Stimulated activated CD4-positive, alpha-beta T cell treated with anti-CD3 and anti-CD28 coated beads, TNF-alpha, amount 100 ng/mL, for 48 hours (primary cell): Measurements from ENCODE around the gene KNL1.
"Not testable (repeated sequence)": the region's sequence is repeated elsewhere in the genome, so short reads cannot be mapped to it uniquely, and the experiment has no call there.

ENCODE experiments used
- DNase-seq, 3 donors: peaks; one replicate each; pipeline ENCODE4 v3.0.0-alpha.2; 2020; ENCODE audit warnings: low read depth in 3 of 3

Gene KNL1

DNA sequence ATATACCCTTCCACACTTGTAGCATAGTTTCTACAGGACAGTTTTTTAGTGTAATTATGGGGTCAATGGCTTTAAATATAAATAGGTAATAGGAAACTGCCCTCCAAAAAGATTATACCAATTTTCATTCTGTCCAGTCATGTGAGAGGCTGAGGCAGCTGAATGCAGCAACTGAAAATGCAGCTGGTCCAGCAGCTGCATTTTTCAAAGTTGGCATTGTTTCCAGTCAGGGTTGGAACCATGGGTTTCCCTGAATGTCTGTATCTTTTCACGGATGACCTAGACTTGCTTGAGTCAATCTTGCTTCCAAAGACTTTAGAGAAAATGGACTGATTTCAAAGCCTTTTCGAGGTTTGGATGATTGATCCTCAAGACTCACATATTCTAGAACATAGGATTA is 9.9 kb upstream of the KNL1 start:
- no peak for DNase-seq

DNA sequence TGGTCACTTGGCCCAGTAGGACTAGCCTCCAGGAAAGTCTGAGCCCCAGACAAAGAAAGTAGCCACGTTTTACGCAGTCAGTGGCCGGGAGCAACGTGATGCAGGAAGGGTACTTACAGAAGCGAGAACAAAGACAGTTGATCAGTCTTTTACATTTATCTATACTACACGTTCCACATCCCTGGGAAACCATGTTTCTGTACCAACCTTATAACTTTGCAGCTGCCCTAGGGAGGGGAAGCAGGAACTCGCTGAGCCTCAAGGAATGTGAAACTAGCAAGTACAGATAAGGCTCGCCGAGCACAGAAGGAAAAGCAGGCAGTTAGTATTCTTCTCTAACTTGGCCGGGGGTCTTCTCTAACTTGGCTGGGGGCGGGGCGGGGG is 3.4 kb upstream of the KNL1 start:
- no peak for DNase-seq

DNA sequence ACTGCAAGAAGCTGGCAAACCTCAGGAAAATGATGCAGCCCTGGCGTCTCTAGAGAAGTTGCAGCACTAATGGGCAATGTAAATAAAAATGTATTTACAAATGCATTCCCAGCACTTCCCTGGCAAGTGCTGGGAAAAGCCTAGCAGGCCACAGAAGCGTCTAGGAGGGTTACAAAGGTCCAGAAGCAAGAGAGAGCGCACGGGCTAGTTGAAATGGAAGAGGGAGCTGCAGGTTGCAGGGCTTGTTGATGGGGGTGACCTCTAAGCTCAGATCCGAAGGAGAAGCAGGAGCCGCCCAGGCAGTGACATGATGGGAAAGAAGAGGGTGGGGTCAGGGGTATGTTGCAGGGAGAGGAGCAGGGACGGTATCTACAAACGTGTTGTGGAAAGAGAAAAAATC is 2.7 kb upstream of the KNL1 start:
- DNase-seq, result no peak

DNA sequence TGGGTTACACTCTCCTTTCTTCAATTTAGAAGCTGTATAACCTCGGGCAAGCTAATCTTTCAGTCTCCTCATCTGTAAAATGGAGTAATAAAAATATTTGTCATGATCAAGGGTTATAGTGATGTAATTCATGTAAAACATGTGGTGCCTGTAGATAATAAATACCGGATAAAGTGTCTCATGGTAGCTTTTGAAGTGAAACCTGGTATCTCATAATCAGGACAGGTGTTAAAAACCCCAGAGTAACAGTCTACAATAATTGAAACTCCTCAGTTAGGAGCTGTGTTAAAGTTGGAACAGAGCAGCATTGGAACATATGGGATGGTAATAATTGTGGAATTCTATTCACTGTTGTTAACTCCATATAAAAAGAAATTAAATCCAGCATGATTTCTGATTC is 884 bp upstream of the KNL1 start:
- no peak for DNase-seq

DNA sequence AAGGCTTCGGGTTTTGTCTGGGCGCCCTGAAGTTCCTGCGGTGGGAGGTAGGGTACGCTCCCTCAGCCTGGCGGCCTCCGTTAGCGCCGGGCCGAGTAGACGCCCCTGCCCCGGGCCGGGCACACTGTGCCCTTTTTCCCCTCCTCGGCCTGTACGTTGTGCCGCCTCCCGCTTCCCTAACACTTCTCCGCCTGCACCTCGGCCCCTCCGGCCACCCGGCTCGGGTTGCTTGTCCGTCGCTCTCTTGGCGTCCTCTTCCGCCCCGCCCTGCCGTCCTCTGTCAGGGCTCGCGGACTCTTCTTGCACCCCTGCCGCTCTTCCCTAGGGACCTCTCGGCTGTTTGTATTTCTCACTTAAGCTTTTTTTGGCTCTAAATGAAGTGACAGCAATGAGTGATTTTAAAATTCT is 384 bp downstream of the KNL1 start:
- DNase-seq, result no peak

DNA sequence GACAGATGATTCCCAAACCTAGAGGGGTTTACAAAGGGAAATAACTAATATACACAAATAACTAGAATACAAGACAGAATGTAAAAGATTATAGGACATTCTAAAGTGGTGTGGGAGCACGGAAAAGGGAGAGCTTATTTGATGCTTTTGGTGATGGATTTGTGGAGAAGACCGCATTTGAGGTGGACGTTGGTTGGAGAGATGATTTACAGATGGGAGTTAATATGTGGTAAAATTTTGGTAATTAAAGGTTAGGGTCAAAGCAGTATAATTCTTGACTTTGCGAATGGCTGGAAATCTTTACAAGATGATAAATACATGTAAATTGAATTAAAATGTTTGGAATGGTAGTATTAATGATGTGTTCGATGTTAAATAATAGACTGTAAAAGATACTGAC is 1.2 kb downstream of the KNL1 start:
- no peak for DNase-seq

DNA sequence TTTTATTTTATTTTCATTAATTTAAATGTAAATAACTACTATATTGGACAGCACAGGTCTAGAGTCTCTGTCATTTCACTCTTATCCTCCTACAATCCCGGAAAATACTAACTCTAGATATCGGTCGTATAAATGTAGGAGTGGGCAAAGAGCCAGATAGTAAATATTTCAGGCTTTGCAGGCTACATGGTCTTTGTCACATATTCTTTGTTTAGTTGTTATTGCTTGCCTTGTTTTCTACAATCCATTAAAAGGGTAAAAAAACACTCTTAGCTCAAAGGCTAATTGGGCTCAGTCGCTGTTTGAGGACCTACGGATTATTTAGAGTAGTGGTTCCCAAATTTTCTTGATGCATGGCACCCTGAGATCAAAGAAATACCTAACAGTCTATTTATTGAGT is 1.7 kb downstream of the KNL1 start:
- no peak for DNase-seq

DNA sequence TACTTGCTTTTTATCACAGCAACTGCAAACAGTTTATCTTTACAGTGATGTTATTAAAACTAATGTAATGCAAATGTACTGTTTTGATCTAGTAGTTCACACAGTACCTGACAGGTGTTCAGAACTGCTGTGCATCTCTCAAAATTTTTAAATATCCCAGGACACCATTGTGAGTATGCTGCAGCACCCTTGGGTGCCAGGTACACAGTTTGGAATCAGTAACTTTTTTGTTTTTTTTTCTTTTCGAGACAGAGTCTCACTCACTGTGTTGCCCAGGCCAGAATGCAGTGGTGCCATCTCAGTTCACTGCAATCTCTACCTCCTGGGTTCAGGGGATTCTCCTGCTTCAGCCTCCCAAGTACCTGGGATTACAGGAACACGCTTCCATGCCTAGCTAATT is 3.0 kb downstream of the KNL1 start:
- no peak for DNase-seq

DNA sequence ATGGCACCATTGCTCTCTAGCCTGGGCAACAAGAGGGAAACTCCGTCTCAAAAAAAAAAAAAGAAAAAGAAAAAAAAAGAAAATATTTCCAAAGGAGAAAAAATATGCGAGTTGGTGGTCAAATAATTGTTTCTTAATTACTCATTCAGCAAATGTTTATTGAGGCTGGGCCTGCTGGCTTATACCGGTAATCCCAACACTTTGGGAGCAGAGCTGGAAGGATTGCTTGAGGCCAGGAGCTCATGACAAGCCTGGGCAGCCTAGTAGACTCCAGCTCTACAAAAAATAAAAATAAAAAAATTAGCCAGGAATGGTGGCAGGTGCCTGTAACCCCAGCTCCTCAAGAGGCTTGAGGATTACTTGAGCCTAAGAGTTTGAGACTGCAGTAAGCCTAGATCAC is 4.1 kb downstream of the KNL1 start:
- DNase-seq, result no peak

DNA sequence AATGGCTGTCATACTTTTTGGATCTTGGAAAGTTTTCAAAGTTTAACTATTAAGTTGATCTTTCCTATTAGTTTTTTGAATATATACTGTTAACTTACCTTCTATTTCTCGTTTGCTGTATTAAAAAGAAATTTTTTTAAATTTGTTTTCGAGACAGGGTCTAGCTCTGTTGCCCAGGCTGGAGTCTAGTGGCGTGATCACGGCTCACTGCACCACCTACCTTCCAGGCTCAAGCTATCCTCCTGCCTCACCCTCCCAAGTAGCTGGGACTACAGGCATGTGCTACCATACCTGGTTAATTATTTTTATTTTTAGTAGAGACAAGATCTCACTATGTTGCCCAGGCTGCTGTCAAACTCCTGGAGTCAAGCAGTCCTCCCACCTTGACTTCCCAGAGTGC is 4.6 kb downstream of the KNL1 start:
- DNase-seq, result no peak

DNA sequence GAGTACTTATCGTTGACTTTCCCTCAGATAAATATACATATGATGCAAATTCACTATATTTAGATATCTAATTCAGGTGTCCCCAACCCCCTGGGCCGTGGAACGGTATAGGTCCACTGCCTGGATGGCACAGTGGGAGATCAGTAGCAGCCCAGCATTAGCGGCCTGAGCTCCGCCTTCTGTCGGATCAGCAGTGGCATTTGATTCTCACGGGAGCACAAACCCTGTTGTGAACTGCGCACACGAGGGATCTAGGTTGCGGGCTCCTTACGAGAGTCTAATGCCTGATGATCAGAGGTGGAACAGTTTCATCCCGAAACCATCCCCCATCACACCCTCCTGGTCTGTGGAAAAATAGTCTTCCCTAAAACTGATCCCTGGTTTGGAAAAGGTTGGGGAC is 6.9 kb downstream of the KNL1 start:
- no peak for DNase-seq

DNA sequence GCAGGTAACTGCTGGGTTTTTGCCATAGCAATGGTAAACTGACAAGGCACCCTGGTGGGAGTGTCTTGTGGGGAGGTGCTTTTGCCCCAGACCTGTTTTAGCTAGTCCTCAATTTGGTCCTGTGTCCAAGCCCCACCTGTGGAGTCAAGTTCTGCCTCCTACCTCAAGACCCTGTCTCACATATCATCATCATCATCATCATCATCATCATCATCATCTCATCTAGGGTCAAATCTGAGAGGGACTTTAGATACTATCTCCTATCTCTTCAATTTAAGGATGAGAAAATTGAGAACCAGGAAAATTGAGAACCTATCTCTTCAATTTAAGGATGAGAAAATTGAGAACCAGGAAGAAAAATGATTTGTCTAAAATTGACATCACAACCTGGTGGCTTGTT is 9.9 kb downstream of the KNL1 start:
- no peak for DNase-seq

DNA sequence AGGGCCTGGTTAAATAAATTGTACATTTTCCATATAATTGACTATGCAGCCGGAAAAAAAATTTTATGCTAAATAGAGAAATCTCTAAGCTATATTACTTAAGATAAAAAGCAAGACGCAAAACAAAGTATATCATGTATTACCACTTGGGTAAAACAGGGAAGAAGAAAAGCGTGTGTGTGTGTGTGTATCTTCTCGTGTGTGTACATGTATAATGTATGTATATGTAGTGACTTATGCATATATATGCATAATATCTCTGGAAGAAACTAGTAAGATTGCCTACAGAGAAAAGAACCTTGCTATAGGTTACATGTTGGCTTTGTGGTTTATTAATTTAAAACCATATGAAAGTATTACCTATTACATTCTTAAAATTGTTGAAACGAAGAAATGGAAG is 19.0 kb downstream of the KNL1 start:
- no peak for DNase-seq

DNA sequence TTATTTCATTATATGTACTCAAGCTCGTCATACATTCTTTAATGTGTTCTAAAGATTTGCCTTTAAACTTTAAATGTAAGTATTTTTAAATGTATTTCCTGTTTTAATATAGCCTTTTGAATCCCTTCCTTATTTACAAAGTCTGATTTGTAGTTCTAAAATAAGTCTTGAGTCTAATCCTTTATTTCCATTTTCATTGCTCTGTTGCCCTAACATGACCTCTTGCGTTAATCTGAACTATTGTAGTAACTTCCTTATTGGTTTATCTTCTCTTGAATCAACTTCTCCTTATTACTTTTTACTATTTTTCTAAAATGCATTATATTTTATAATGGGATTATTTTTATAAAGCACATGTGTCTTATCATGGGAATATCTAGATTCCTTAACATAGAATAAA is 24.0 kb downstream of the KNL1 start:
- DNase-seq, result no peak

DNA sequence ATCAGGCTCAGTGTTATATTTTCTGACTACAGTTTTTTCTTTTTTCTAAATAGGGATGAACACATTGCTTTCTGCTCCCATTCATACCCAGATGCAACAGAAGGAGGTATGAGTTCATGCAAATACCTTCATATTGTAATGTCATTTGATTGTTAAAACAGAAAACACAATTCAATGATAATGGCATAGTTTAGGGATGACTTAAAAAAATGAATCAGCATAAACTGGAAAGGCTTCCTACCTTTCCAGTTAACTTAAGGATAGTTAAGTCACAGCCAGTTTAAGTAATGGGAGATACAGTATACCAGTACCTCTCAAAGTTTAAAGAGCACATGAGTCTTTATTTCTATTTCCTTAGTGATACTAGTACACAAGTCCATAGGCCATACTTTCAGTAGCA is 24.9 kb downstream of the KNL1 start:
- no peak for DNase-seq

DNA sequence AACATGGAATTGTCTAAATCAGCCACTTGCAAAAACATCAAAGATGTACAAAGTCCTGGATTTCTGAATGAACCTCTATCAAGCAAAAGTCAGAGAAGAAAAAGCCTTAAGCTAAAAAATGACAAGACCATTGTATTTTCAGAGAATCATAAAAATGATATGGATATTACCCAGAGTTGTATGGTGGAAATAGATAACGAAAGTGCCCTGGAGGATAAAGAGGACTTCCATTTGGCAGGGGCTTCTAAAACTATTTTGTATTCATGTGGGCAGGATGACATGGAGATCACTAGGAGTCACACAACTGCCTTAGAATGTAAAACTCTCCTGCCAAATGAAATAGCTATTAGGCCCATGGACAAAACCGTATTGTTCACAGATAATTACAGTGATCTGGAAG is 29.3 kb downstream of the KNL1 start:
- DNase-seq, result no peak

DNA sequence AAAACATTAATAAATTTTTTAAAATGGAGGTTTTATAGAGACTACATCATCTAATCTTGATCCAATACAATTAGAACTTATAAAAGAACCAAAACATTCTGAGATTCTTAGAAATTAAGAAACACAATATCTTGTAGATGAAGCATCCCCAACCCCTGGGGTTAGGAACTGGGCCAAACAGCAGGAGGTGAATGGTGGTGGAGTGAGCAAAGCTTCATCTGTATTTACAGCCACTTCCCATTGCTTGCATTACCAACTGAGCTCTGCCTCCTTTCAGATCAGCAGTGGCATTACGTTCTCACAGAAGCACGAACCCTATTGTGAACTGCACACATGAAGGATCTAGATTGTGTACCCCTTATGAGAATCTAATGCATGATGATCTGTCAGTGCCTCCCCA is 36.3 kb downstream of the KNL1 start:
- no peak for DNase-seq

DNA sequence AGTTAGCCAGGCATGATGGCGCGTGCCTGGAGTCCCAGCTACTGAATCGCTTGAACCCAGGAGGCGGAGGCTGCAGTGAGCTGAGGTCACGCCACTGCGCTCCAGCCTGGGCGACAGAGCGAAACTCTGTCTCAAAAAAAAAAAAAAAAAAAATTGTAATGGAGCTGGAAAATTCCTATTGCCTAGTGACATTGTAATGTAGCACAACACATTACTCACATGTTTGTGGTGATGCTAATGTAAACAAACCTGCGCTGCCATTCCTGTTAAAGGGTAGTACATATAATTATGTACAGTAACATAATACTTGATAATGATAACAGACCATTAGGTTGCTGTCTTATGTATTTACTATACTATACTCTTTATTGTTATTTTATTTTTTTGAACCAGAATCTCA is 39.1 kb downstream of the KNL1 start:
- DNase-seq, result no peak

DNA sequence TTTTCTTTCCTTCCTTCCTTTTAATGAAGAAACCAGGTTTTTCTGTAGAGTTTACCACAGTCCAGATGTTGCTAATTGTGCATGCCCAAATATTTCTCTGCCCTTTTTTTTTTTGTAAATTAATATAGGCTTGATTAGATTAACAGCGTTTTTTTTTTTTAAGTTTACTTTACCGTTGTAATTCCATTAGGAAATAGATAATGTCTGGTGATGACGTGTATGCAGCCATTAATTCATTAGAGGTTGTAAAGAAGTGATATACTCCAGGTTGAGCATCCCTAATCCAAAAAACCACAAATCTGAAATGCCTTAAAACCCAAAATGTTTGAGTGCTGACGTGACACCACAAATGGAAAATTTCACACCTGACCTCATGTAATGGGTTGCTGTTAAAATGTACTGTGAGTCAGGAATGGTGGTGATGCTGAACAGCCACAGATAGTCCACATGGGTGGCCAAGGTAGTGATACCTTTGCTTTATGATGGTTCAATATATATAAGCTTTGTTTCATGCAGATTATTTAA is 43.2 kb downstream of the KNL1 start:
- no peak for DNase-seq

DNA sequence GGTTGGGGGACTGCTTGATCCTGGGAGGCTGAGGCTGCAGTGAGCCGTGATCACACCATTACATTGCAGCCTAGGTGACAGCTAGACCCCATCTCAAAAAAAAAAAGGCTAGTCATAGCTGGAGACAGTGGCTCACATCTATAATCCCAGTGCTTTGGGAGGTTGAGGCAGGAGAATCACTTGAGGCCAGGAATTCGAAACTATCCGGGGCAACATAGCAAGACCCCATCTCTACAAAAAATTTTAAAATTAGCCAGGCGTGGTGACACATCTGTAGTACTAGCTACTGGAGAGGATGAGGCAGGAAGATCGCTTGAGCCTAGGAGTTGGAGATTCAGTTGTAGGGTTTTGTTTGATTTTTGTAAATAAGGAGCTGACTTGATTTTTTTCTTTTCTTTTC is 45.6 kb downstream of the KNL1 start:
- DNase-seq, result no peak

DNA sequence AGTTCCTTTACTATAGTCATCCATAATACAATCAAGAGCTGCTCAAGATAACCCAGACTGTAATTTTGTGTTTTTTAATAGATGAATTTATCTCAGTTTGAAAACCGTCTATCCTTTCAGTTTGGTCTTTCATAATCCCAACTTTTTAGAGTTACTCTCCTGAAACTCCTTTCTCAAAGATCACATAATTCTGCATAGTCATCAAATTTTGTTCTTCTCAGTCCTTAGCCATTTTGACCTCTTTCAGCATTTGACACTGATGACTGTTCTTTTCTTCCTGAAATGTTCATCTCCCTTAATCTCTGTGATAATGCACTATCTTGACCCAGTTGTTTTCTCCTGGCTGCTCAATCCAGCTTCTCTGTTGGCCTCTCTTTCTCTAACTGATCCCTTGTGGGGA is 53.5 kb downstream of the KNL1 start:
- no peak for DNase-seq

DNA sequence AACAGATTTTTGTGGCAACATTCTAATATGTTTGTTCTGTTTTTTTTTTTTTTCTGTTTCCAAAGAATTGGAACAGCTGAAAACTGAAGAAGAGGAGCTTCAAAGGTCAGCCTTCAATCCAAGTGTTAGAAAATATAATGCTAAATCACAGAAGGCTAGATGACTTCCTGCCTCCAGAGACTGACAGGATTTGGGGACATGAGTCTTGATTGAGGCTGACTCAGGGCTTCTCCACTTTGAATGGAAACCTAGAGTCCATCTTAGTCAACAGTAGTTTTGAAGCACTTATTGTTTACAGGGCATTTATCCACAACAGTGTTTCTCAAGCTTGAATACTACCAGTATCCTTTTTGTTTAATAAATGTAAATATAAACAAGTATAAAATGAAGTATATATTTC is 56.4 kb downstream of the KNL1 start:
- no peak for DNase-seq

DNA sequence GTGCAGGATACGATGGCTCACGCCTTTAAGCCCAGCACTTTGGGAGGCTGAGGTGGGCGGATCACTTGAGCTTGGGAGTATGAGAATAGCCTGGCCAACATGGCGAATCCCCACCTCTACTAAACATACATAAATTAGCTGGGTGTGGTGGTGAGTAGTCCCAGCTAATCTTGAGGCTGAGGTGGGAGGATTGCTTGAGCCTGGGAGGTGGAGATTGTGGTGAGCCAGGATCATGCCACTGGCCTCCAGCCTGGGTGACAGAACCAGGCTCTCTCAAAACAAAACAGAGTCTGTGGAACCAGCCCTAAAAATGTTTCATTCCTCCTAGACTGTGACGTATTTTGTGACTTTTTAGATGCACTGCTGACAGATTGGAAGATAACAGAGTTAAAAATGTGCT is 66.6 kb downstream of the KNL1 start:
- no peak for DNase-seq

DNA sequence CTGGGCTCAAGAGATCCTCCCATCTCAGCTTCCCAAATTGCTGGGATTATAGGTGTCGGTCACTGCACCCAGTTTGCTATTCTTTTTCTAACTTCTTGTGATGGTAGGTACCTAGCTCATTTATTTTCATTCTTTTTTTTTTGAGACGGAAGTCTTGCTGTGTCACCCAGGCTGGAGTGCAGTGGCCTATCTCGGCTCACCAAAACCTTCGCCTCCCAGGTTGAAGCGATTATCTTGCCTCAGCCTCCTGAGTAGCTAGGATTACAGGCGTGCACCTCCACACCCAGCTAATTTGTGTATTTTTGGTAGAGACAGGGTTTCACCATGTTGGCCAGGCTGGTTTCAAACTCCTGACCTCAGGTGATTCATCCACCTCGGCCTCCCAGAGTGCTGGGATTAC is 70.9 kb downstream of the KNL1 start:
- DNase-seq, result no peak

DNA sequence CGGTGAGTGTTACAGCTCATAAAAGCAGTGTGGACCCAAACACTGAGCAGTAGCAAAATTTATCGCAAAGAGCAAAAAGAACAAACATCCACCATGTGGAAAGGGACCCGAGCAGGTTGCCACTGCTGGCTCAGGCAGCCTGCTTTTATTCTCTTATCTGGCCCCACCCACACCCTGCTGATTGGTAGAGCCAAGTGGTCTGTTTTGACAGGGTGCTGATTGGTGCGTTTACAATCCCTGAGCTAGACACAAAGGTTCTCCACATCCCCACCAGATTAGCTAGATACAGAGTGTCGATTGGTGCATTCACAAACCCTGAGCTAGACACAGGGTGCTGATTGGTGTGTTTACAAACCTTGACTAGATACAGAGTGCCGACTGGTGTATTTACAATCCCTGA is 82.2 kb downstream of the KNL1 start:
- not testable (repeated sequence) for DNase-seq
